ENCODE measurements around the gene NFAM1. TPM values are rescaled to one million over a fixed set of nuclear protein-coding genes. Genes with fewer than 3 reads are reported as not detected.

Gene NFAM1
- total and polyA plus RNA-seq, 8 donors: 0.74 to 28.0 (median 0.95) TPM

DNA sequence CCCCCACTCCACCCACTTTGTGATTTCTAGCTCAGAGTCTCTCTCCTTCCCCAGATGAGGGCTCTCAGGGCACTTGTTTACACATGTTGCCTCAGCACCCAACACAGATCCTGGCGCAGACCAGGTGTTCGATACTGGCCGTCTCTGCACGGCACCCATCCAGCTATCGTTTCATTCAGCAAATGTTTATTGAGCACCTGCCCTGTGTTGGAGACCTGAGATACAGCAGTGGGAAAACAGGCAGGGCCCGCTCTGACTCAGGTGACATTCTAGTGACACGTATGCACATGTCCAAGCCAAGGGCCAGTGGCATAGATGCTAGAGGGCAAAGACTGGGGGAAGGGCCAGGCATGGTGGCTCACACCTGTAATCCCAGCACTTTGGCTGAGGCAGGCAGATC is 71.9 kb downstream of the NFAM1 start:
- TF ChIP-seq CTCF (IDR thresholded peaks at IDR 0.05): no peak
- ATAC-seq: no peak
- H3K27ac ChIP-seq: no peak overlapping the region
- no peak overlapping the region for H3K4me3 ChIP-seq
- intact Hi-C loops (cut with DNase I): no loop called here
- H3K36me3 ChIP-seq: no peaks in the 10 kb centered on the region
- H3K27me3 ChIP-seq: peaks cover 0 to 50% of the 10 kb centered on the region in 2 donors
- DNase-seq: no peak
- H3K9me3 ChIP-seq: no peaks in the 10 kb centered on the region
- peaks cover 2 to 4% of the 10 kb centered on the region in 2 donors for H3K4me1 ChIP-seq

- Histone ChIP-seq H3K4me1 (no peaks in the 10 kb centered on the region), H3K27me3 (peaks cover 0 to 36% of the 10 kb centered on the region in 2 donors), H3K36me3 (no peaks in the 10 kb centered on the region), H3K27ac (no peak overlapping the region), H3K9me3 (no peaks in the 10 kb centered on the region), H3K4me3 (no peak overlapping the region)
- no peak for TF ChIP-seq CTCF (IDR thresholded peaks at IDR 0.05)
- ATAC-seq (no peak), DNase-seq (no peak)
- intact Hi-C loops (cut with DNase I): no loop called here
Measured at GRCh38 chr22:42358643-42359558, 73.3 kb downstream of the NFAM1 start.

- peaks cover 0 to 29% of the 10 kb centered on the region in 2 donors for H3K27me3 ChIP-seq
- intact Hi-C loops (cut with DNase I): no loop called here
Measured at GRCh38 chr22:42357634-42358296, 74.4 kb downstream of the NFAM1 start.

DNA sequence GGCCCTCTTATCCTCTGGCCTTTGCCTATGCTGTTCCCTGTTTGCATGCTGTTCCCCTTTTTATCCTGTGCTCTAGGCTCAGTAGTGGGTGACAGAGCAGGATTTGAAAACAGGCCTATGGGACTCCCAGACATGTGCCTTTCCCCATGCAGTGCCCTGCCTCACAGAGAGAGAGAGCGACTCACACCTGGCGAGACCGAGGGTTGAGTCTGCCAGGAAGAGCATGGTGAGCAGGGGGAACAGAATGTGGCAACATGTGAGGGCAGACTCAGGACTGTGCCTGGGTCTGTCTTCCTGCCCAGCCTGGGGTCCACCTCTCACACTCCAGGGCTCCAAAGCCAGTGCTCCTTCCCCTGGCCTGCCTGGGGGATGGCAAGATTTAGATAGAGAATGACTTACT is 75.0 kb downstream of the NFAM1 start:
- ATAC-seq (peak; percentile 8), DNase-seq (no peak)
- Histone ChIP-seq H3K4me1 (no peaks in the 10 kb centered on the region), H3K27me3 (peaks cover 0 to 25% of the 10 kb centered on the region in 2 donors), H3K36me3 (no peaks in the 10 kb centered on the region), H3K9me3 (no peaks in the 10 kb centered on the region), H3K4me3 (no peak overlapping the region), H3K27ac (no peak overlapping the region)
- intact Hi-C loops (cut with DNase I): no loop called here
- TF ChIP-seq CTCF (IDR thresholded peaks at IDR 0.05): no peak

More at GRCh38 chr22:42357634-42358296, 74.4 kb downstream of the NFAM1 start:
- H3K36me3 ChIP-seq: no peaks in the 10 kb centered on the region
- ATAC-seq (peak; percentile 86), DNase-seq (peak in 1 of 4 donors; percentile 64)
- H3K4me1 ChIP-seq: no peaks in the 10 kb centered on the region
- H3K9me3 ChIP-seq: no peaks in the 10 kb centered on the region
- no peak for TF ChIP-seq CTCF (IDR thresholded peaks at IDR 0.05)
- H3K27ac ChIP-seq: no peak overlapping the region
- no peak overlapping the region for H3K4me3 ChIP-seq

GRCh38 chr22:42356533-42356932 is 75.7 kb downstream of the NFAM1 start:
- ATAC-seq (no peak), DNase-seq (no peak)
- H3K4me3 ChIP-seq: no peak overlapping the region
- no peaks in the 10 kb centered on the region for H3K9me3 ChIP-seq
- intact Hi-C loops (cut with DNase I): no loop called here
- H3K27me3 ChIP-seq: peaks cover 0 to 18% of the 10 kb centered on the region in 2 donors
- H3K4me1 ChIP-seq: no peaks in the 10 kb centered on the region
- no peak overlapping the region for H3K27ac ChIP-seq
- TF ChIP-seq CTCF (IDR thresholded peaks at IDR 0.05): no peak
- no peaks in the 10 kb centered on the region for H3K36me3 ChIP-seq
